ENCODE measurements around the gene SLC6A19.

SLC6A19 gene

GRCh38 chr5:1195916-1196315 lies 5.5 kb upstream of the SLC6A19 start:
- ATAC-seq, result no peak
- DNase-seq, result no peak

- ATAC-seq, result no peak
- DNase-seq, result no peak
These were observed 4.8 kb upstream of the SLC6A19 start for GRCh38 chr5:1196562-1196961.

- ATAC-seq (no peak), DNase-seq (no peak)
These were observed 3.3 kb upstream of the SLC6A19 start for GRCh38 chr5:1197876-1198666.

- ATAC-seq, result no peak
- no peak for DNase-seq
These were observed 2.1 kb upstream of the SLC6A19 start for GRCh38 chr5:1199340-1199648.

GRCh38 chr5:1199649-1200494 lies 1.5 kb upstream of the SLC6A19 start:
- no peak for DNase-seq
- ATAC-seq, result no peak

GRCh38 chr5:1200495-1201326 lies 684 bp upstream of the SLC6A19 start:
- DNase-seq, result no peak

GRCh38 chr5:1202026-1202797 lies 817 bp downstream of the SLC6A19 start:
- DNase-seq, result no peak

More at GRCh38 chr5:1200495-1201326, 684 bp upstream of the SLC6A19 start:
- no peak for ATAC-seq

GRCh38 chr5:1202798-1203185 lies 1.4 kb downstream of the SLC6A19 start:
- ATAC-seq, result no peak
- DNase-seq, result no peak

More at GRCh38 chr5:1202026-1202797, 817 bp downstream of the SLC6A19 start:
- ATAC-seq, result no peak

- no peak for DNase-seq
- no peak for ATAC-seq
These were observed 2.0 kb downstream of the SLC6A19 start for GRCh38 chr5:1203311-1203967.

- ATAC-seq (no peak), DNase-seq (no peak)
These were observed 2.7 kb downstream of the SLC6A19 start for GRCh38 chr5:1203968-1204692.

GRCh38 chr5:1204693-1205242 lies 3.4 kb downstream of the SLC6A19 start:
- ATAC-seq (no peak), DNase-seq (no peak)

- ATAC-seq (no peak), DNase-seq (no peak)
These were observed 4.1 kb downstream of the SLC6A19 start for GRCh38 chr5:1205255-1206180.

GRCh38 chr5:1206521-1207412 lies 5.4 kb downstream of the SLC6A19 start:
- no peak for ATAC-seq

GRCh38 chr5:1207555-1207954 lies 6.2 kb downstream of the SLC6A19 start:
- DNase-seq (no peak), ATAC-seq (no peak)

More at GRCh38 chr5:1206521-1207412, 5.4 kb downstream of the SLC6A19 start:
- DNase-seq, result no peak

GRCh38 chr5:1208221-1208742 lies 6.9 kb downstream of the SLC6A19 start:
- no peak for DNase-seq
- ATAC-seq, result no peak

- ATAC-seq (no peak), DNase-seq (no peak)
These were observed 7.5 kb downstream of the SLC6A19 start for GRCh38 chr5:1208743-1209488.

- DNase-seq (no peak), ATAC-seq (no peak)
These were observed 8.1 kb downstream of the SLC6A19 start for GRCh38 chr5:1209489-1209852.

Data from stimulated activated naive CD8-positive, alpha-beta T cell treated with anti-CD3 and anti-CD28 coated beads, Interleukin-15, Interleukin-2, amounts not matched to agents 100 U/mL and 50 U/mL, for 24 hours (primary cell).